Muscle of arm (tissue), 12 donors: ENCODE data around the gene NPBWR2. TPM values are rescaled to one million over a fixed set of nuclear protein-coding genes. Genes with fewer than 3 reads are reported as not detected.
"Not testable (repeated sequence)": the region's sequence is repeated elsewhere in the genome, so short reads cannot be mapped to it uniquely, and the experiment has no call there.

Experiments
- DNase-seq: peaks from one replicate; pipeline ENCODE4 v3.0.0-alpha.2; 2013
- polyA plus RNA-seq, 12 donors: library from polyadenylated mRNA; unstranded; fragments of 120-200 nt; gene quantifications; one replicate each; pipeline ENCODE4 v1.2.1, GENCODE V29; 2013; ENCODE audit not compliant: insufficient read length in 12 of 12

Gene NPBWR2
- polyA plus RNA-seq, 12 donors: not detected

- no peak for DNase-seq
Observed at GRCh38 chr20:64144144-64144912, 37.0 kb upstream of the NPBWR2 start.

DNA sequence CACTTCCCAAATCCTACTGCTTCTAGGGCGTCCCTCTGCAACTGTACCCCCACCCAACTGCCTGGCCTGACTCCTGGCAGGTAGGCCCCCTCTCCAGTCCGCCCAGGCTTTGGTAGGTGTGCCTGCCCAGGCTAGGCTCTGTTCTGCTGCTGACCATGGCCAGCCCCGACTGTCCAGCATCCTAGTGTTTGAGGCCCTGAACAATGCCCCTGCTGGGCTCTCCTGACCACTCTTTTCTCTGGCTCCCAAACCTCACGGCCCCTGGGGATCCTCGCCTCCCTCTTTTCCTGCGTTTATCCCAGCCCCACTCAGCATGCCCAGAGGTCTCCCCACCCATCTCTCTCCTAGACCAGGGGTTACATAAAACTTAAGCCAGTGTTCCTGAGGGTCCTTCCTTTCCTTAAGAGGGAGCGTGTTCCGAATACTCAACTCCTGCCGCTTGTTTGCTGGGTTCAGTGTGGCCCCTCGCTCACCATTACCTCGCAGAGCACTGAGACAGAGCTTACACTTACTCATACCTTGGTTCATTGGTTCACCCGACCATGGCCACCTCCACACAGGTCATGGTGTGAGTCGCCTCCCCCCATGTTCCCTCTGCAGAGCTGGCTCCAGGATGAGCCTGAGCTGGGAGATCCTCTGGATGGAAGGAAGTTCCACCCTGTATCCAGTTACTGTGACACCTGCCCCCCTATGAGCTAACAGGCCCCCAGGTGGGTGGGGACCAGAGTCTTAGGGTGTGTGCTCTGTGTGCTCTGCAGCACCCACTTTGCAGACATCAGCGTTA is 35.8 kb upstream of the NPBWR2 start:
- no peak for DNase-seq

GRCh38 chr20:64142590-64142989 is 35.2 kb upstream of the NPBWR2 start:
- DNase-seq: no peak

GRCh38 chr20:64140956-64141355 is 33.6 kb upstream of the NPBWR2 start:
- DNase-seq: no peak

DNA sequence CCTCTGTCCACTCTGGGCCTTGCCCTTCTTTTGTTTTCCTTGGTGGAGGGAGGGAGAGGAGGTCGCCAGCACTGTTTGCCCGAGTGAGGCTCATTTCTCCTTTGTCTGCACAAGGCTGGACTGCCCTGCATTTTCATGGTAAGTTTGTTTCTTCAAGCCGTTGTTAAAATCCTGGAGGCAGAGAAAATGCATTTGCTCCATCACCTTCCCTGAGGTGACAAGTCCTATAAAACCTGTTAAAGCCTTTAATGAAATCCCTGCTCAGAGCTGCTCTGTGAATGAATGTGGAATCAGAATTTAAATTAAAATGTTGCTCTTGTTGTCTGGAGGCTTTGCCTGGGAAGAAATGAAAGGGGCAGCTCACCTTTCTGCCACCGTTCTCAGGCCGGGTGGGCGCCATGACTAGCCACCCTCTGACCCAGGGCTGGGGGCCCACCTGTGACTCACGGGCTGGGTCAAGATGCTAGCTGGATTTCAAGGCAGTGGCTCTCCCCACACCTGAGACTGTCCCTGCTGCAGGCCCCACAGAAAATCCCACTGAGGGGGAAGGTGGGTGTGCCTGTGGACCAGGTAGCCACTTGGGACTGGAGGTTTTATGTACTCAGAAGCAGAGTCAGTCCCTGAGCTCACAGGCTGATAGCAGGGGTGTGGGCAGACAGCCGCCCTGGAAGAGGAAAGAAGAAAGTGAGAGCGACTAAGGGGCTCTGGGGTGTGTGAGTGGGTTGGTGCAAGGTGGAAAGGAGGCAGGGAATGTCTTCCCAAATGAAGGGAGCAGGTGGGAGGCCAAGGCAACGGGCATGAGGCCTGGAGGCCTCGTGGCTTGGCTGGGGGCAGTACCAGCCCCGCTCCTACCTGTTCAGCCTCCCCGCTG is 32.9 kb upstream of the NPBWR2 start:
- DNase-seq: no peak

DNA sequence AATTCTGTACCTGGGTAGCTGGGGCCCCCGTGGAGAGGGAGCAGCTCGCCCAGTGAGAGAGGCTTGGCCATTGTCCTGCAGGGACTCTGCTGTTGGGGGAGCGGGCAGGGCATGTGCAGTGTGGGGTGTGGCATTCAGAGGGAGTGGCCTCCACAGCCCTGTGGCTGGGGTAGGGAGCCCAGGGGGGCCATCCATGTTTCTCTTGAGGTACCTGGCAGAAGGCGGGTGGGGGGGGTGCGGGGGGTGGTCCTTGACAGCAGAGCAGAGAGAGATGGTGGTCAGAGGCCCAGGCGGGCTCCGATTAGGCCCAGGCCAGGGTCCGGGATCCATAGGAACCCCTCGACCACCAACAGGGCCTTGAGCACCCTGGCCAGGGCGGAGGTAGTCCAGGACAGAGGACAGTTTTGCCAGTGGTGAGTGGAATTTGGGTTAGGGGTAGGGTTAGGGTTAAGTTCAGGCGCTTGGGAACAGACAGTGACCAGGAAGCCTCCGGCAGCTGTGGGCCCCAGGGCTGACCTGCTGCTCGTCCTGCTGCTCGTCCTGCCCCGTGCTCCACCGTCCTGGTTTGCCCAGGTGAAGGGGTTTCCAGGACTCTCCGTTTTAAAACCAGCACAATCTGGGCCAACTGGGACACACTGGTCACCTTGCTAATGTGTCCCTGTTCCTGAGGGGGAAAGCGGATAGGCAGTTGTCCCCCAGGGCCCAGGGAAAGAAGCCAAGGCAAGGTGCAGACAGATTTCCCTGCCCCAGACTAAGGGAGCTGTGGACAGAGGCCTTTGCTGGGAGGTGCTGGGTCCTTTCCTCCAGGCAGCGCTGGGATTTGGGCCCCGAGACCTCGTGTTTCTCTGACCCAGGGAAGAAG is 32.1 kb upstream of the NPBWR2 start:
- no peak for DNase-seq

DNA sequence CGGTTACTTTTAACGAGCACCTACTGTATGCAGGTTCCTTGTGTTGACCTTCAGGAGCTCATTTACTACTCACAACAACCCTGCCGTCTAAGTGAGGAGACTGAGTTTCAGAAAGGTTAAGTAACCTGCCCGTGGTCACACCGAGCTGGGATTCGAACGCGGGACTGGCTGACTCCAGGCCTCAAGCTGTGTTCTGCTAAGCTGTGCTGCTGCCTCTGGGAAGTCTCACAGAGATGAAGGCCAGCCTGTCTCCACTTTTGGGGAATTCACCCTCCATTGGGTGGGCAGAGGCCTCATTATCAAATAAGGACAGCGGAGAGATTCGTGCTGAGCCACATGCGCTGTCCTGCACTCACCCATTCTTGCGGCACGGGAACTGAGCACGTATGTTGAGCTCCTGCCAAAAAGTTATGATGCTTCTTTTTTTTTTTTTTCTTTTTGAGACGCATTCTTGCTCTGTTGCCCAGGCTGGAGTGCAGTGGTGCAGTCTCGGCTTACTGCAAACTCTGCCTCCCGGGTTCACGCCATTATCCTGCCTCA is 31.0 kb upstream of the NPBWR2 start:
- no peak for DNase-seq

- no peak for DNase-seq
Observed at GRCh38 chr20:64137598-64138031, 30.2 kb upstream of the NPBWR2 start.

DNA sequence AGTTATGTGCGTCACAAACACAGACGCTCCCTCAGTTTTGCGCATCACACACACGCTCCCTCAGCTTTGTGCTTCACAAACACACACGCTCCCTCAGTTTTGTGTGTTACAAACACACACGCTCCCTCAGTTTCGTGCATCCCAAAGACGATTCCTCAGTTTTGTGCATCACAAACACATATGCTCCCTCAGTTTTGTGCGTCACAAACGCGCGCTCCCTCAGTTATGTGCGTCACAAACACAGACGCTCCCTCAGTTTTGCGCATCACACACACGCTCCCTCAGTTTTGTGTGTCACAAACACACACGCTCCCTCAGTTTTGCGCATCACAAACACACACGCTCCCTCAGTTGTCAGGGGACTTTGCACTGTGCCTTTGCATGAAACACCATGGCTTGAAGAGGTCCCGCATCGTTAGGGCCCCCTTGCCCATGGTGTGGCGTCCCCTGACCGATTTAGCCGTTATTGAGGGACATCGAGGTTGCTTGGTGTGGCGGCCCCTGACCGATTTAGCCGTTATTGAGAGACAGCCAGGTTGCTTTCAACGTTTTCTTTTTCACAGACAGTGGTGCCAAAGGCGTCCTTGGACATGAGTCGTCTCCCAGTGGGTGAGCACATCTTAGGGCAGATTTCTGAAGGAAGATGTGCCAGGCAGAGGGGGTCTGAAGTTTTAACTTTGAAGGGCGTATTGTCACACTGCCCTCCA is 28.8 kb upstream of the NPBWR2 start:
- DNase-seq: no peak

DNA sequence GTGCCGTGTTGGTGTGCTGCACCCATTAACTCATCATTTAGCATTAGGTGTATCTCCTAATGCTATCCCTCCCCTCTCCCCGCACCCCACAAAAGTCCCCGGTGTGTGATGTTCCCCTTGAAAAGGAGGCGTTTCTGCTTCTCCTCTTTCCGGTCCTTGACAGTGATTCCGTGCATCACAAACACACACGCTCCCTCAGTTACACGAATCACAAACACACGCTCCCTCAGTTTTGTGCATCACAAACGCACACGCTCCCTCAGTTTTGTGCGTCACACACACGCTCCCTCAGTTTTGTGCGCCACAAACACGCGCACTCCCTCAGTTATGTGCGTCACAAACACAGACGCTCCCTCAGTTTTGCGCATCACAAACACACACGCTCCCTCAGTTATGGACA is 27.4 kb upstream of the NPBWR2 start:
- not testable (repeated sequence) for DNase-seq

DNA sequence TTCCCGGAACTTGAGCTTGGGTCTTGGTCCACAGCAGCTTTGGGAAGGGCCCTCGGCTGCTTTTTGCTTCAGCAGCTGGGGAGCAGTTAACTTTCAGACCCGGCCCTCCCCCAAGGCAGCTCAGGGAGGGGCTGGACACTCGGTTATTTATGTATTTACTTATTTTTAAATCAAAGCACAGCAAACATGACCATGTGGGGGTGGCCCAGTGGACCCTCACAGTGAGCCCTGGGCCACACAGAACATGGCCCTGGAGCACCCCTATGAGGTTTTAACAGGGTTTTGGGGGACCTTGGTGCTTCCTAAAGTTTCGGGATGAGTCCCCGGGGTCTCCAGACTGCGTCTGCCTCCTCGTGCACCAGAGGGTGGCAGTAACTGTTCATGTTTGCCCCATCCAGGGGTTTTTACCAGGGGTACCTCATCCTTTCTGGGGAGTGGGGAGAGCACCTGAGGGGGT is 26.6 kb upstream of the NPBWR2 start:
- no peak for DNase-seq

GRCh38 chr20:64131406-64131805 is 24.0 kb upstream of the NPBWR2 start:
- no peak for DNase-seq

GRCh38 chr20:64130876-64131275 is 23.5 kb upstream of the NPBWR2 start:
- no peak for DNase-seq

DNA sequence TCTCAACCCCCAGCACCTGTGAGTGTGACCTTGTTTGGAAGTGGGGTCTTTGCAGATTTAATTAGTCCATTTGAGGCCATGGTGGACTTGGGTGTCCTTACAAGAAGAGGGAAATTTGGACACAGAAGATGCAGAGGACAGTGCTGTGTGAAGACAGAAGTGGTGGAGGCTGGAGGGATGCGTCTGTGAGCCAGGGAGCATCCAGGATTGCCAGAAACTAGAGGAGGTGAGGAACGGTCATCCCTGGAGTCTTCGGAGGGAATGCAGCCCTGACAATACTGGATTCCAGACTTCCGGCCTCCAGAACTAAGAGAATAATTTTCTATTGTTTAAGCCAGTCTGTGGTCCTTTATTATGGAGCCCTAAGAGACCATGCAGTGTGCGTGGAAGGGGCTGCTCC is 22.9 kb upstream of the NPBWR2 start:
- no peak for DNase-seq

DNA sequence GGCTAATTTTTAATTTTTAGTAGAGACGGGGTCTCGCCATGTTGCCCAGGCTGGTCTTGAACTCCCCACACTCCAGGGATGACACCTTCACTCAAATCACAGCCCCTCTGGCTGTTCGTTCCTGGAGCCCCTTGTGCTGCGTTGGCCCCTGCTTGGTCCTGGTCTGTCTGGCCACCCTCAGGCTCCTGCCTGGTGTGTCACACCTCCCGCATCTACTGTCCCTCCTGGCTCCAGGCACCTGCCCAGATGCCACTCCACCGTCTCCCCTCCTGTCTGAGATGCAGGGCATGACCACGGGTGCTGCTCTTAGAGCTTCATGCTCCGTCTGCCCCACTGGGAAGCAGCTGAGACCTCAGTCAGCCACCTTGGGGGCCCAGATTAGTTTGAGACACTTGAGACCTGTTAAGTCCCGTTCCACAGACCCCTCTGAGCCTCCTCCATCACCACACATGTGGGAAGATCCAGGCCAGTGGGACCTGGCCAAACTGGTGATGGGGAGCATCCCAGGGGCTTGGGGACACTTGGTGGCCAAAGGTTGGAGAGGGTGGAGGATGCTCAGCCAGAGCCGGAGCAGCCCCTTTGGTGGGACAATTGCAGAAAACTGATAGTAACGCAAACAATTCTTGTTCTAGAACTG is 21.9 kb upstream of the NPBWR2 start:
- no peak for DNase-seq

GRCh38 chr20:64123517-64123916 is 16.2 kb upstream of the NPBWR2 start:
- DNase-seq: not testable (repeated sequence)

GRCh38 chr20:64122927-64123326 is 15.6 kb upstream of the NPBWR2 start:
- DNase-seq: not testable (repeated sequence)

GRCh38 chr20:64121586-64121985 is 14.2 kb upstream of the NPBWR2 start:
- DNase-seq: no peak

- peak; percentile 18 for DNase-seq
Observed at GRCh38 chr20:64119681-64120341, 12.4 kb upstream of the NPBWR2 start.
